HG03045 (cell line): ENCODE data around the gene ZSCAN22.
"Not testable (repeated sequence)": the region's sequence is repeated elsewhere in the genome, so short reads cannot be mapped to it uniquely, and the experiment has no call there.

ENCODE experiments used
- ATAC-seq: cut with Tn5 transposase; IDR thresholded peaks from one replicate; pipeline ENCODE4 v1.9.1; 2021; ENCODE audit warnings: mild to moderate bottlenecking, moderate library complexity; ENCODE audit not compliant: unreplicated experiment

Gene ZSCAN22

DNA sequence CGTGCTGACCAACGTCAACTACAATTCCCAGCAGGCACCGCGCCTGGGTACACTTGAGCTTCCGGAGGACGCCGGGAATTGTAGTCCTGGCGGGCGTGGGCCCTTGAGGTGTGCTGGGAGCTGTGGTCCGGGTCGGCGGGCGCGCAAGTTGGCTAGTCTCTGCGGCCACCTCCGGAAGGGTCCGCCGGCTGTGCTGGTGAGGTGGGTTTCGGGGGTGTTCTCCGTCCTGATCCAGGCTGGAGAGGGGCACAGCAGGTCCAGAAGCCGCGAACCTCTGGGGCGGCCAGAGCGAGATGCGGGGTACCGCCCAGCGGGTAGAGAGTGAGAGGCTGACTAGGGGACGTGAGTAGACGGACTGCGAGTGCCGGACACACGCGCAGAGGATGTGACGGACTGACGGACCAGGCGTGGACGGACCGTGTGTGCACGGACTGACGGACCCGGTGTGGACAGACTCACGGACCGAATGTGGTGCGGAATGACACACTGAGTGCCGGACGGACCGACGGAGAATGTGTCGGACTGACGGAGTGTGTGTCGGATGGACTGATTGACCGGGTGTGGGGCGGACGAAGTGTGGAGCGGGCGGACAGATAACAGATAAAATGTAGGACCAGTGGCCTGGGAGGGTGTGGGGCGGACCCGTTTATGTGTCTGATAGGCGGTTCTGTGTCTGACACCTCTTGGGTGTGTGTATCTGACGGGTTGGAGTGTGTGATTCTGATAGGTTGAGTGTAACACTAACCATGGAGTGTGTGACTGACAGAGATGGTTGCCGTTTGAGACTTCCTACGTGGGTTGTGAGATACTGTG is at the start of gene ZSCAN22:
Gene ZSCAN22, plus strand, starts transcription at position 81 of the 813 bp plus-strand sequence. CDS start 7,809 bp downstream, outside the sequence.
- peak; percentile 89 for ATAC-seq

DNA sequence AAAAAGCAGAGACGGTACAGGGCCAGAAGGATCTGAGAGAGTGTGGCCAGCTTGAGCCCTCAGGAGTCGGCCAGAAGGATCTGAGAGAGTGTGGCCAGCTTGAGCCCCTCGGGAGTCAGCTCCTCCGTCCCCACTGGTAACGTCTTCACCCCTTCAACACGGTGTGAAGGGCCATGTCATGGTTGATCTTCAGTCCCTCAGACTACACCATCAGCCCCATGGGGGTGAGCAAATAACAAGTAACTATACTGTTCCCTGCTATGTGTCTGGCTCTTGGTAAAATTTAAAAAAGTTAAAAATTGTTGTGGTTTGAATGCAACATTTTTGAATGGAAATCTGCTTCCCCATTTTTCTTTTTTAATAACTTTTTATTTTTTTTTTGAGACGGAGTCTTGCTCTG is 49.6 kb upstream of the ZSCAN22 start:
- ATAC-seq = no peak

DNA sequence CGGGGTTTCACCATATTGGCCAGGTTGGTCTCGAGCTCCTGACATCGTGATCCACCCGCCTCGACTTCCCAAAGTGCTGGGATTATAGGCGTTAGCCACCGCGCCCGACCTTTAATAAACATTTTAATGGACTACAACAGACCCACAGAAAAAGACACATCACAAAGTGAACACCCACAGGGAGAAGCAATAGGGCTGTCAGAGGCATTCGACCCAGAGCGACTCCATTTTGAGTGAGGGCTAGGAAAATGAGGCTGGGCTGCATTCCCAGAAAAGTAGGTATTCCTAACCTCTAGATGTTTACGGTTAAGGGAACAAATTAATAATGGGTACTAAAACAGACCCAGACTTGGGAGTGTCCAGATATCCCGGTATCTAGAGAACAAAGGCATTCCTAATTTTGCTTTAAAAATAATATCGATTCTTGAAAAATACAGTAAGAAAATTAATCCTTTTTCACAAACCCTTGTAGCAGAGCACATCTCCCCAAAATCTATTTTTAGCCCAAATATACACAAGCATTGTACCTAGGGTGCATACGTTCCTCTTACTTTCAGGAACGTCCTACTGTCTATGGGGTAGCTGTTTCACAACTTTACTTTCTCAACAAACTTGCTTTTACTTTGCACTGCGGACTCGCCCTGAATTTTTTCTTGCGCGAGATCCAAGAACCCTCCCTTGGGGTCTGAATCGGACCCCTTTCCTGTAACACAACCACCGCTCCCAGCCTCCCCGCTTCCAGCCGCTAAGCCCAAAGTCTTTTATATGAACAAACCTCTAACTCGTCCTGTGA is 48.9 kb upstream of the ZSCAN22 start:
- ATAC-seq = no peak

GRCh38 chr19:58278541-58279041 is 48.2 kb upstream of the ZSCAN22 start, which contains the start of gene ZNF8:
ZNF8 (plus strand) TSS chr19:58278955; CDS start chr19:58279082, 127 bp downstream.
- peak; percentile 96 for ATAC-seq

- peak; percentile 34 for ATAC-seq
These were observed 47.5 kb upstream of the ZSCAN22 start for GRCh38 chr19:58279042-58279924.

DNA sequence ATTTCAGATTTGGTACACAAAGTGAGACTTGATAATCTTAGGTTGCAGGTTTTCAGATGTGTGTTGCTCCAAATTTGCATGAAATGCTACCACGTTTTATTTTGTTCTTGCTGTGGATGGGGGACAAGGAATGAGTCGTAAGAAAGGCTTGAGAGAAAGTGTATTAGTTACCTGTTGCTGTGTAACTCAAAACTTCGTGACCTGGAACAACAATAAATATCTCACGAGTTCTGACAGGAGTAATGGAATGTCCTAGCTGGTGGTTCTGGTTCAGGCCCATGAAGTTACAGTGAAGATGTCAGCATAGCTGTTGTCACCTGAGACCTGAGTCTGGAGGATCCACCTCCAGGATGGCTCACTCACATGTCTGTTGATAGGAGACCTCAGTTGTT is 46.9 kb upstream of the ZSCAN22 start:
- ATAC-seq = no peak

DNA sequence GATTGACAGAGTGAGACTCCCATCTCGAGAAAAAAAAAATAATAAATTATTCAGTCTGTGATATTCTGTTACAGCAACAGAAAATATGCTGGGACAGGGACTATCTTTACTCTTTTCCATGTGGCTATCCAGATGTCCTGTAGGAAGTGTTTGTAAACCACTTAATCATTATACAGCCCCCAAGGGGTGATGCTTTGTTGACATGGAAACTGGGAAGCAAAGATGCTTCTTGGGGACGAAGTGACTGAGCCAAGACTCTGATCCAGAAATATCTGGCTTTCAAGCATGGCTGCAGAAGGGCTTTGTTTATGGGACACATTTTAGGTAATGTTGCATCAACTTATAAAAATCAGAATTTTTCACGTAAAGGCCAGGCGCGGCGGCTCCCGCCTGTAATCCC is 42.6 kb upstream of the ZSCAN22 start:
- ATAC-seq = no peak

DNA sequence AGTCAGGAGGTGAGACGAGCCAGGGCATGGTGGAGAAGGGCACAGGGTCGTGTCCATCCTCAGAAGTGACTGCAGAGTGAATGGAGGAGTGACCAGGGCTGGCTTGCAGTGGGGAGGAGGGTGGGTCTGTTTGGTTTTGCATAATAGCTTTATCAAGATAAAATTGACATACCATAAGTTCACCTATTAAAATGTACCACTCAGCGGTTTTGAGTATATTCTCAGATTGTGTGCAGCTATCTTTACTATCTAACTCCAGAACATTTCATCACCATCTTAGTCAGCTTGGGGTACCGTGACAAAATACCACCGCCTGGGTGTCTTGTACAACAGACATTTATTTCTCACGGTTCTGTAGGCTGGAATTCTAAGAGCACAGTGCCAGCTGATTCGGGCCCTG is 34.9 kb upstream of the ZSCAN22 start:
- no peak for ATAC-seq

- ATAC-seq = no peak
These were observed 31.9 kb upstream of the ZSCAN22 start for GRCh38 chr19:58294743-58295374.

DNA sequence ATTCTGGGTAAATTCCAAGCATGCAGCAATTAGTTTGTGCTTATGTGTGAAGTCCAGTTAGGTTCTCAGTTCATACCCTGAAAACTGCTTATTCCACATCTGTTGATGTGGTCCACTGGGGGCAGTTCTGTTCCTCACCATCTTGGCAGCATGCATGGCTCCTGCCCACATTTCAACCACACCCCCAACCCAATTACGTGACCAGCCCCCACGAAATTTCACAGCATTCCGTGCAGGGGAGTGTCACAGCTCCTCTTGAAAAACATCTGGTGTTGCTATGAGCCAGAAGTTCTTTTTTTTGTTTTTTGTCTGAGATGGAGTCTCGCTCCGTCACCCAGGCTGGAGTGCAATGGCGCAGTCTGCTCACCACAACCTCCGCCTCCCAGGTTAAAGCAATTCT is 30.7 kb upstream of the ZSCAN22 start:
- ATAC-seq = no peak

DNA sequence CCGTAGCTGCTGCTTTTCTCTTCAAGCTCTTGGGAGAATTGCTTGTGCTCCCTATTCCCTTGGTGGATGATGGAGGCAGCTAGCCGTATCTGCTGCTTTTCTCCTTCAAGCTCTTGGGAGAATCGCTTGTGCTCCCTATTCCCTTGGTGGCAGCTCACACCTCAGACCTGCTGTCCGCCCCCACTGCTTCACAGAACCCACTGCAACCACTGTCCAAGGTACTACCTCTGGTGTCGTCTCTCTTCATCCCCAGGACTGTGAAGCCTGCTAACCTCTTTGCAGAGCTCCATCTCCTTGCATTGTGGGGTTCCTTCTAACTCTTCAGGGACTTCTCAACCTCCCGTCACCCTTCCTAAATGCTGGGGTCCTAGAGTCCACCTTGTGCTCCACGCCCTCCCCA is 26.2 kb upstream of the ZSCAN22 start:
- no peak for ATAC-seq

- no peak for ATAC-seq
These were observed 22.5 kb upstream of the ZSCAN22 start for GRCh38 chr19:58304255-58304654.

- ATAC-seq = peak; percentile 4
These were observed 22.1 kb upstream of the ZSCAN22 start for GRCh38 chr19:58304748-58305064.

GRCh38 chr19:58305065-58305931 is 21.5 kb upstream of the ZSCAN22 start, which contains the start of gene ERVK3-1:
ERVK3-1 (plus strand) TSS chr19:58305377; CDS start chr19:58312169, 6,792 bp downstream.
- peak; percentile 95 for ATAC-seq

GRCh38 chr19:58305932-58306323 is 20.9 kb upstream of the ZSCAN22 start:
- ATAC-seq = no peak

- no peak for ATAC-seq
These were observed 19.1 kb upstream of the ZSCAN22 start for GRCh38 chr19:58307736-58308135.

GRCh38 chr19:58310685-58311084 is 16.1 kb upstream of the ZSCAN22 start:
- ATAC-seq = not testable (repeated sequence)

DNA sequence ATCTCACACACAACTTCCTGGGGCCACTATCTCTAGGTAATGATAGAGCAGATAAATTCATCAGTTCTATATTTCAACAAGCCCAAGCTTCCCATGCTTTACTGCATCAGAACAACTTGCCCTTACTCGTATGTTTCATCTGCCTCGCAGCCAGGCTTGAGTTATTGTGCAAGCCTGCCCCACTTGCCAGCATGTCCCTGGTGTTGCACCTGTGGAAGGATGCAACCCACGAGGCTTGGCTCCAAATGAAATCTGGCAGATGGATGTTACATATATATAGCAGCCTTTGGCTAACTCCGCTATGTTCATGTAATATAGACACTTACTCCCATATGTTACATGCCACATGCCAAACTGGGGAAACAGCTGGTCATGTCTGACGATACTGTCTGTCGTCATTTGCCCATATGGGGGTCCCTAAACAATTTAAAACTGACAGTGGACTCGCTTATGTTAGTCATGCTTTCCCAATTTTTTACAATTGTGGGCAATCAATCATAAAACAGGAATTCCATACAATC is 15.4 kb upstream of the ZSCAN22 start:
- no peak for ATAC-seq

DNA sequence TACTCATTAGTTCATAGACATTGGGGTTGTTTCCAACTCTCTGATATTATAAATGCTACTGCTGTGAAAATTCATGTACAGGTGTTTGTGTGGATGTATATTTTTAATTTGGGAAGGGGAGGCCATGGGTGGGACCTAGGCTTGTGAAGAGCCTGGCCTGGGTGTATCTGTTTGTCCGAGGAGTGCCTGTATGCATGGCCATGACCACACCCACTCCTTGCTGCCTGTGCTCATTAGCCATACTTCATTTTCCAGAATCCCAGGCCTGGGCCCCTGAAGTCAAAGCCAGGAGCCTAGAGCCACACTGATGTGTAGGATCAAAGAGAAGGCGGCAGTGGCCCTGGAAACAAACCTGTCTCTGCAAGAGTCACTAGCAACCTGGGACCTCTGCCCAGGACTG is 11.2 kb upstream of the ZSCAN22 start:
- no peak for ATAC-seq
